ENCODE results near the gene SATB1. TPM values are rescaled to one million over a fixed set of nuclear protein-coding genes. Genes with fewer than 3 reads are reported as not detected.

The SATB1 gene
- total RNA-seq, 1 experiment from 2014 or later, result 2.7 TPM

GRCh38 chr3:18379647-18380046, 45.5 kb downstream of the SATB1 start:
- Histone ChIP-seq H2AFZ (ENCODE audit: low read depth, low read length, poor library complexity, severe bottlenecking) (no peak overlapping the region), H3K9ac (ENCODE audit: low read length) (no peak overlapping the region), H3K4me3 (replicated peaks in 1 of 2; ENCODE audit: low read depth in 1 of 2, low read length in 2 of 2) (no peak overlapping the region), H3K27me3 (ENCODE audit: insufficient read depth, low read length) (no peaks in the 10 kb centered on the region), H3K36me3 (ENCODE audit: control insufficient read depth in 1 of 2, insufficient read depth in 2 of 2, low read length in 2 of 2) (no peaks in the 10 kb centered on the region), H3K4me2 (ENCODE audit: low read length) (no peak overlapping the region), H3K79me2 (ENCODE audit: insufficient read depth, low read length) (no peaks in the 10 kb centered on the region), H3K27ac (ENCODE audit: low read depth, low read length) (no peak overlapping the region), H3K4me1 (ENCODE audit: control insufficient read depth in 1 of 2, insufficient read depth in 2 of 2, low read length in 2 of 2) (no peaks in the 10 kb centered on the region), H4K20me1 (ENCODE audit: insufficient read depth) (no peaks in the 10 kb centered on the region), H3K9me2 (ENCODE audit: insufficient read depth) (no peaks in the 10 kb centered on the region), H3K9me3 (ENCODE audit: control insufficient read depth in 1 of 2, insufficient read depth in 1 of 2, low read depth in 1 of 2, low read length in 2 of 2) (no peaks in the 10 kb centered on the region)
- DNase-seq (ENCODE audit: low read depth, low spot score) (no peak), ATAC-seq (no peak)
- POLR2A ChIA-PET, result no interaction called here
- RAD21 ChIA-PET (ENCODE audit: low non-redundant PET in 1 of 2, low total read pairs in 2 of 2, uncharacterized antibody in 2 of 2, unreplicated experiment in 2 of 2), result no interaction called here
- TF ChIP-seq YY1 (IDR thresholded peaks at IDR 0.05; ENCODE audit: extremely low read depth, insufficient replicate concordance, low read depth, low read length) (no peak), MAX (IDR thresholded peaks at IDR 0.05) (no peak), SIN3A (IDR thresholded peaks at IDR 0.05; ENCODE audit: low read depth) (no peak), ZNF274 (IDR thresholded peaks at IDR 0.05; ENCODE audit: low read depth, low read length) (no peak), CBX3 (IDR thresholded peaks at IDR 0.05; ENCODE audit: low read depth) (no peak), JUND (IDR thresholded peaks at IDR 0.05) (no peak), FOSL1 (IDR thresholded peaks at IDR 0.05; ENCODE audit: low read depth) (no peak), POLR2A (IDR thresholded peaks at IDR 0.05; ENCODE audit: borderline replicate concordance, extremely low read depth, insufficient read depth, insufficient read length) (no peak), TCF7L2 (IDR thresholded peaks at IDR 0.05; ENCODE audit: borderline replicate concordance, extremely low read depth, insufficient read depth, insufficient read length) (no peak), SRF (IDR thresholded peaks at IDR 0.05; ENCODE audit: low read depth) (no peak)
- no TSS peak for BruUV-seq (replicated peaks)
- intact Hi-C loops (cut with micrococcal nuclease), result no loop called here
- CTCF ChIA-PET, result interaction anchor here (1.1 kb wide), 2 partner anchors 9 to 486 kb away, joined by 3 to 4 read pairs; no protein-coding TSS in a partner anchor

GRCh38 chr3:18378218-18378617, 46.9 kb downstream of the SATB1 start:
- Histone ChIP-seq H3K9me2 (ENCODE audit: insufficient read depth) (no peaks in the 10 kb centered on the region), H3K9ac (ENCODE audit: low read length) (no peak overlapping the region), H3K36me3 (ENCODE audit: control insufficient read depth in 1 of 2, insufficient read depth in 2 of 2, low read length in 2 of 2) (no peaks in the 10 kb centered on the region), H3K4me3 (replicated peaks in 1 of 2; ENCODE audit: low read depth in 1 of 2, low read length in 2 of 2) (no peak overlapping the region), H3K27ac (ENCODE audit: low read depth, low read length) (no peak overlapping the region), H3K4me1 (ENCODE audit: control insufficient read depth in 1 of 2, insufficient read depth in 2 of 2, low read length in 2 of 2) (no peaks in the 10 kb centered on the region), H3K79me2 (ENCODE audit: insufficient read depth, low read length) (no peaks in the 10 kb centered on the region), H3K9me3 (ENCODE audit: control insufficient read depth in 1 of 2, insufficient read depth in 1 of 2, low read depth in 1 of 2, low read length in 2 of 2) (no peaks in the 10 kb centered on the region), H3K27me3 (ENCODE audit: insufficient read depth, low read length) (no peaks in the 10 kb centered on the region), H3K4me2 (ENCODE audit: low read length) (no peak overlapping the region), H4K20me1 (ENCODE audit: insufficient read depth) (no peaks in the 10 kb centered on the region), H2AFZ (ENCODE audit: low read depth, low read length, poor library complexity, severe bottlenecking) (no peak overlapping the region)
- ChIA-PET CTCF (no interaction called here), POLR2A (no interaction called here), RAD21 (ENCODE audit: low non-redundant PET in 1 of 2, low total read pairs in 2 of 2, uncharacterized antibody in 2 of 2, unreplicated experiment in 2 of 2) (no interaction called here)
- ATAC-seq, result no peak
- intact Hi-C loops (cut with micrococcal nuclease), result no loop called here
- no peak for DNase-seq (ENCODE audit: low read depth, low spot score)
- BruUV-seq (replicated peaks), result no TSS peak
- TF ChIP-seq RAD21 (IDR thresholded peaks at IDR 0.05; ENCODE audit: low read depth) (no peak), ATF3 (IDR thresholded peaks at IDR 0.05) (no peak), POLR2AphosphoS5 (IDR thresholded peaks at IDR 0.05; ENCODE audit: low read depth, low read length) (no peak), REST (IDR thresholded peaks at IDR 0.05; ENCODE audit: low read depth) (no peak), SP1 (IDR thresholded peaks at IDR 0.05; ENCODE audit: low read depth) (no peak), SIN3A (IDR thresholded peaks at IDR 0.05; ENCODE audit: low read depth) (no peak), YY1 (IDR thresholded peaks at IDR 0.05; ENCODE audit: extremely low read depth, insufficient replicate concordance, low read depth, low read length) (no peak), EGR1 (IDR thresholded peaks at IDR 0.05; ENCODE audit: low read depth) (no peak), ZNF274 (IDR thresholded peaks at IDR 0.05; ENCODE audit: low read depth, low read length) (no peak), SRF (IDR thresholded peaks at IDR 0.05; ENCODE audit: low read depth) (no peak), CEBPB (IDR thresholded peaks at IDR 0.05; ENCODE audit: low read depth) (no peak), POLR2A (IDR thresholded peaks at IDR 0.05; ENCODE audit: borderline replicate concordance, extremely low read depth, insufficient read depth, insufficient read length) (no peak), JUND (IDR thresholded peaks at IDR 0.05) (no peak), ELF1 (IDR thresholded peaks at IDR 0.05; ENCODE audit: borderline replicate concordance, low read depth) (no peak)
